Right lobe of liver (tissue), 4 donors: ENCODE data around the gene MRPS33.

Experiments used
- POLR2A ChIP-seq: fragments of 450-650 bp; IDR thresholded peaks from one replicate; pipeline ENCODE4 v1.6.1; 2017; ENCODE audit warnings: antibody characterized with exemption, mild to moderate bottlenecking
- TF ChIP-seq, protein P1 (sequence below), 4 donors: fragments of 200-600 bp in 3 of 4; fragments of 450-650 bp in 1 of 4; IDR thresholded peaks; one replicate each; pipeline versions ENCODE4 v1.5.1 to v1.8.0; 2016 to 2022; ENCODE audit warnings: antibody characterized with exemption in 4 of 4, mild to moderate bottlenecking in 2 of 4
- donor health status: DM: no; HTN: no; CAD: no.
- donor health status: DM: no; HTN: no; CAD: no.
- donor health status: DM: no; HTN: yes; CAD: no.

DNA sequence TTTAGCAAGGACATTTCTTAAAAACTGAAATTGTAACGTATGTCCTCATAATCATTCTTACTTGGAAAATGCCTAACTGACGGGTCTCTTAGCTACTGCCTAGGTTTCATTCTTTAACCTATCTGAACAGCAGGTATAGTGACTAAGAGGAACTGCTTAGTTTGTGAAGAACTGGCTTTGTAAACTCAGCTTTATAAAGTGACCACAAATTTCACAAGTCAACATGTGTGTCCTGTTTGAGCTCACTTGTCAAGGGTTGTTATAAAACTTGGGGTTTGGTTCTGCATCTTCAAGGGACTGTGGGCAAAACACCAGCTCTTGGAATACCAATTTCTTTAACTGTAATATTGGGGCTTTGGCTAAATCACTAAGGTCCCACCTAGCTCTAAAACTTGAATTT, 32.2 kb downstream of the MRPS33 start:
- TF ChIP-seq, protein P1, sequence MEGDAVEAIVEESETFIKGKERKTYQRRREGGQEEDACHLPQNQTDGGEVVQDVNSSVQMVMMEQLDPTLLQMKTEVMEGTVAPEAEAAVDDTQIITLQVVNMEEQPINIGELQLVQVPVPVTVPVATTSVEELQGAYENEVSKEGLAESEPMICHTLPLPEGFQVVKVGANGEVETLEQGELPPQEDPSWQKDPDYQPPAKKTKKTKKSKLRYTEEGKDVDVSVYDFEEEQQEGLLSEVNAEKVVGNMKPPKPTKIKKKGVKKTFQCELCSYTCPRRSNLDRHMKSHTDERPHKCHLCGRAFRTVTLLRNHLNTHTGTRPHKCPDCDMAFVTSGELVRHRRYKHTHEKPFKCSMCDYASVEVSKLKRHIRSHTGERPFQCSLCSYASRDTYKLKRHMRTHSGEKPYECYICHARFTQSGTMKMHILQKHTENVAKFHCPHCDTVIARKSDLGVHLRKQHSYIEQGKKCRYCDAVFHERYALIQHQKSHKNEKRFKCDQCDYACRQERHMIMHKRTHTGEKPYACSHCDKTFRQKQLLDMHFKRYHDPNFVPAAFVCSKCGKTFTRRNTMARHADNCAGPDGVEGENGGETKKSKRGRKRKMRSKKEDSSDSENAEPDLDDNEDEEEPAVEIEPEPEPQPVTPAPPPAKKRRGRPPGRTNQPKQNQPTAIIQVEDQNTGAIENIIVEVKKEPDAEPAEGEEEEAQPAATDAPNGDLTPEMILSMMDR (IDR thresholded peaks at IDR 0.05): no peak
- no peak for TF ChIP-seq POLR2A
